ENCODE data around the gene POLR1D.
A peak's percentile ranks its signal among the peaks of the same experiment; 100 is the strongest.

POLR1D gene

GRCh38 chr13:27621366-27622101, at the start of gene POLR1D:
POLR1D (plus strand) TSS chr13:27621892; CDS start chr13:27621984, 92 bp downstream.
- peak; percentile 10 for DNase-seq

- DNase-seq, result no peak
Observed at GRCh38 chr13:27572234-27572901, 49.3 kb upstream of the POLR1D start.

GRCh38 chr13:27573265-27573664, 48.4 kb upstream of the POLR1D start:
- DNase-seq, result no peak

- no peak for DNase-seq
Observed at GRCh38 chr13:27574661-27575060, 47.0 kb upstream of the POLR1D start.

- DNase-seq, result no peak
Observed at GRCh38 chr13:27578121-27579030, 43.3 kb upstream of the POLR1D start.

GRCh38 chr13:27583645-27584044, 38.0 kb upstream of the POLR1D start:
- no peak for DNase-seq

- DNase-seq, result no peak
Observed at GRCh38 chr13:27587095-27587746, 34.5 kb upstream of the POLR1D start.

- no peak for DNase-seq
Observed at GRCh38 chr13:27588405-27588804, 33.3 kb upstream of the POLR1D start.

- no peak for DNase-seq
Observed at GRCh38 chr13:27592865-27593264, 28.8 kb upstream of the POLR1D start.

- no peak for DNase-seq
Observed at GRCh38 chr13:27593267-27593666, 28.4 kb upstream of the POLR1D start.

GRCh38 chr13:27595055-27595811, 26.5 kb upstream of the POLR1D start:
- no peak for DNase-seq

- no peak for DNase-seq
Observed at GRCh38 chr13:27599096-27599495, 22.6 kb upstream of the POLR1D start.

GRCh38 chr13:27599845-27600553, 21.7 kb upstream of the POLR1D start:
- DNase-seq, result no peak

GRCh38 chr13:27600711-27601110, 21.0 kb upstream of the POLR1D start:
- DNase-seq, result no peak

GRCh38 chr13:27601208-27601607, 20.5 kb upstream of the POLR1D start:
- no peak for DNase-seq

- DNase-seq, result no peak
Observed at GRCh38 chr13:27601803-27602202, 19.9 kb upstream of the POLR1D start.

GRCh38 chr13:27605099-27605498, 16.6 kb upstream of the POLR1D start:
- no peak for DNase-seq

- no peak for DNase-seq
Observed at GRCh38 chr13:27605610-27606200, 16.0 kb upstream of the POLR1D start.

GRCh38 chr13:27607125-27607524, 14.6 kb upstream of the POLR1D start:
- no peak for DNase-seq

- no peak for DNase-seq
Observed at GRCh38 chr13:27613628-27614027, 8.1 kb upstream of the POLR1D start.

GRCh38 chr13:27617881-27618321, 3.8 kb upstream of the POLR1D start:
- no peak for DNase-seq
